Transverse colon (tissue), 4 donors: ENCODE measurements around the gene ANKRD11. TPM values are rescaled to one million over a fixed set of nuclear protein-coding genes. Genes with fewer than 3 reads are reported as not detected.
A peak's percentile ranks its signal among the peaks of the same experiment; 100 is the strongest.

Experiments used
- DNase-seq: peaks from one replicate; pipeline ENCODE4 v3.0.0-alpha.2; 2019
- H3K27ac ChIP-seq, 4 donors: fragments of 200-600 bp; sonication (generic); 2 replicates each; pipeline ENCODE4 v1.5.1; 2016 to 2018; ENCODE audit warnings: inconsistent platforms in 4 of 4
- H3K27me3 ChIP-seq: fragments of 200-600 bp; sonication (generic); 2 replicates; pipeline ENCODE4 v1.5.1; 2017; ENCODE audit warnings: inconsistent platforms
- H3K36me3 ChIP-seq, 4 donors: fragments of 200-600 bp; sonication (generic); 2 replicates each; pipeline ENCODE4 v1.5.1; 2017 to 2019; ENCODE audit warnings: inconsistent platforms in 4 of 4
- H3K4me1 ChIP-seq, 4 donors: fragments of 200-600 bp; sonication (generic); 2 replicates each; pipeline ENCODE4 v1.5.1; 2017 to 2020; ENCODE audit warnings: inconsistent platforms in 4 of 4
- H3K4me3 ChIP-seq, 4 donors: fragments of 200-600 bp; sonication (generic); 1 replicate in 1 of 4; 2 replicates in 3 of 4; pipeline versions ENCODE4 v1.5.1 to v1.6.1; 2017 to 2019; ENCODE audit warnings: inconsistent platforms in 4 of 4
- H3K9me3 ChIP-seq, 2 donors: fragments of 200-600 bp; sonication (generic); 2 replicates each; pipeline ENCODE4 v1.5.1; 2017 to 2019; ENCODE audit warnings: inconsistent platforms in 2 of 2
- CTCF ChIP-seq, 5 experiments: fragments of 200-600 bp in 3 of 5; fragments of 450-650 bp in 2 of 5; sonication (generic) in 3 of 5; IDR thresholded peaks; 1 replicate in 2 of 5; 2 replicates in 3 of 5; pipeline ENCODE4 v1.5.1; 2016 to 2017; ENCODE audit warnings: antibody characterized with exemption in 5 of 5, inconsistent platforms in 3 of 5, mild to moderate bottlenecking in 2 of 5, moderate library complexity in 1 of 5
- EP300 ChIP-seq: sonication (generic); formaldehyde crosslinking; IDR thresholded peaks from one replicate; pipeline ENCODE4 v1.6.1; 2017; ENCODE audit warnings: antibody characterized with exemption, low read depth
- POLR2A ChIP-seq: fragments of 450-650 bp; IDR thresholded peaks from one replicate; pipeline ENCODE4 v1.6.1; 2016; ENCODE audit warnings: antibody characterized with exemption, mild to moderate bottlenecking, moderate library complexity
- POLR2AphosphoS5 ChIP-seq, 3 donors: sonication (generic); formaldehyde crosslinking; IDR thresholded peaks; one replicate each; pipeline ENCODE4 v1.6.1; 2016; ENCODE audit warnings: antibody characterized with exemption in 3 of 3
- WGBS, 2 donors: methylation state at CpG; one replicate each; pipeline ENCODE4 v1.1.5; 2018; ENCODE audit warnings: low coverage in 1 of 2; 5-methylcytosine and 5-hydroxymethylcytosine counted together
- in situ Hi-C, 4 donors: fragments of 200-750 bp; cut with MboI; loops; one replicate each; pipeline versions ENCODE4 v1.15.0 to v1.15.1; 2017; ENCODE audit warnings: low sequenced_read_pairs in 3 of 4, low pct_ligation_motif_present in 1 of 4, low pct_unique_long_range_greater_than_20kb in 1 of 4
- intact Hi-C: fragments of 100-400 bp; cut with DNase I; formaldehyde crosslinking; loops from one replicate; pipeline ENCODE4 v1.15.1; 2023; ENCODE audit warnings: low total_unique reads
- total RNA-seq, 4 donors: library from RNA; depleted of rRNA; stranded (reverse); fragments of >200 nt; gene quantifications; one replicate each; pipeline ENCODE4 v1.1.0, GENCODE V29; 2016

ANKRD11 gene
- total RNA-seq, 4 donors from 2014 or later, result 109 to 281 (median 142) TPM

- peaks cover 11 to 24% (median 14%) of the 10 kb centered on the region in 4 donors for H3K4me1 ChIP-seq
- H3K9me3 ChIP-seq, result no peaks in the 10 kb centered on the region
- H3K27me3 ChIP-seq, result no peaks in the 10 kb centered on the region
- no peak for DNase-seq
- no peak overlapping the region for H3K4me3 ChIP-seq
- intact Hi-C loops (no loop called here), in situ Hi-C loops (no loop called here)
- H3K36me3 ChIP-seq, result no peaks in the 10 kb centered on the region
- 93% methylated on average over 43 of the region's 43 CpGs; no CpG with 5 or more reads in 1 of the 2 donors for WGBS, 2 donors
- TF ChIP-seq POLR2AphosphoS5 (IDR thresholded peaks at IDR 0.05), result no peak
- no peak for TF ChIP-seq CTCF (IDR thresholded peaks at IDR 0.05)
- TF ChIP-seq POLR2A, result no peak
- no peak for TF ChIP-seq EP300
- H3K27ac ChIP-seq, result no peak overlapping the region
Measured at GRCh38 chr16:89304941-89305705, 185.2 kb downstream of the ANKRD11 start.

GRCh38 chr16:89304181-89304851 is 186.0 kb downstream of the ANKRD11 start:
- TF ChIP-seq EP300 (no peak), POLR2AphosphoS5 (IDR thresholded peaks at IDR 0.05) (no peak), CTCF (IDR thresholded peaks at IDR 0.05) (no peak), POLR2A (no peak)
- WGBS, 2 donors, result 91 to 100% methylated on average over 2 to 15 of the region's 16 CpGs
- Histone ChIP-seq H3K4me1 (peaks cover 11 to 24% (median 14%) of the 10 kb centered on the region in 4 donors), H3K9me3 (no peaks in the 10 kb centered on the region), H3K27me3 (no peaks in the 10 kb centered on the region), H3K27ac (no peak overlapping the region), H3K4me3 (no peak overlapping the region), H3K36me3 (no peaks in the 10 kb centered on the region)
- in situ Hi-C loops (no loop called here), intact Hi-C loops (no loop called here)
- no peak for DNase-seq

GRCh38 chr16:89303617-89304016 is 186.7 kb downstream of the ANKRD11 start:
- 79% methylated on average over 8 of the region's 8 CpGs; no CpG with 5 or more reads in 1 of the 2 donors for WGBS, 2 donors
- H3K27me3 ChIP-seq, result no peaks in the 10 kb centered on the region
- in situ Hi-C loops (no loop called here), intact Hi-C loops (no loop called here)
- no peak overlapping the region for H3K27ac ChIP-seq
- DNase-seq, result no peak
- H3K4me3 ChIP-seq, result no peak overlapping the region
- TF ChIP-seq POLR2AphosphoS5 (IDR thresholded peaks at IDR 0.05) (no peak), CTCF (IDR thresholded peaks at IDR 0.05) (no peak), POLR2A (no peak), EP300 (no peak)
- no peaks in the 10 kb centered on the region for H3K9me3 ChIP-seq
- no peaks in the 10 kb centered on the region for H3K36me3 ChIP-seq
- peaks cover 11 to 21% (median 14%) of the 10 kb centered on the region in 4 donors for H3K4me1 ChIP-seq

GRCh38 chr16:89300976-89301360 is 189.4 kb downstream of the ANKRD11 start:
- TF ChIP-seq POLR2A (no peak), POLR2AphosphoS5 (IDR thresholded peaks at IDR 0.05) (no peak), CTCF (IDR thresholded peaks at IDR 0.05) (no peak), EP300 (no peak)
- in situ Hi-C loops, result no loop called here
- intact Hi-C loops, result no loop called here
- WGBS, 2 donors, result 90 to 91% methylated on average over 2 to 9 of the region's 9 CpGs
- Histone ChIP-seq H3K36me3 (no peaks in the 10 kb centered on the region), H3K4me3 (no peak overlapping the region), H3K27ac (peak overlapping the region; percentile 49 to 82 (median 77)), H3K9me3 (no peaks in the 10 kb centered on the region), H3K27me3 (no peaks in the 10 kb centered on the region), H3K4me1 (peaks cover 11 to 22% (median 17%) of the 10 kb centered on the region in 4 donors)
- no peak for DNase-seq
